Progenitor cell of endocrine pancreas (in vitro differentiated cells): ENCODE data around the gene CXorf58. TPM values are rescaled to one million over a fixed set of nuclear protein-coding genes. Genes with fewer than 3 reads are reported as not detected.
"Not testable (repeated sequence)": the region's sequence is repeated elsewhere in the genome, so short reads cannot be mapped to it uniquely, and the experiment has no call there.

ENCODE experiments used
- DNase-seq: peaks from one replicate; pipeline ENCODE4 v3.0.0; 2021; ENCODE audit warnings: low spot score; ENCODE audit not compliant: unreplicated experiment
- H3K27ac Mint-ChIP-seq: 2 replicates; pipeline ENCODE4 v1.8.0; 2021; ENCODE audit warnings: mild to moderate bottlenecking, moderate library complexity, mixed read lengths
- H3K27me3 Mint-ChIP-seq: 2 replicates; pipeline ENCODE4 v1.8.0; 2021; ENCODE audit warnings: mixed read lengths
- H3K36me3 Mint-ChIP-seq: 2 replicates; pipeline ENCODE4 v1.8.0; 2022; ENCODE audit warnings: mixed read lengths; ENCODE audit not compliant: insufficient read depth
- H3K4me1 Mint-ChIP-seq: 2 replicates; pipeline ENCODE4 v1.8.0; 2021; ENCODE audit warnings: low read depth, mixed read lengths
- H3K4me3 Mint-ChIP-seq: 2 replicates; pipeline ENCODE4 v1.8.0; 2021; ENCODE audit warnings: low read depth, mild to moderate bottlenecking, moderate library complexity, mixed read lengths
- H3K9me3 Mint-ChIP-seq: 2 replicates; pipeline ENCODE4 v1.8.0; 2021; ENCODE audit warnings: low read depth, mixed read lengths
- total RNA-seq: library from RNA; stranded (reverse); gene quantifications from 2 replicates; pipeline ENCODE4 v1.2.1, GENCODE V29; 2021
- TF ChIP-seq, protein P1 (sequence below): fragments of 200-600 bp; sonication (generic); IDR thresholded peaks from one replicate; pipeline ENCODE4 v1.5.0; 2021; ENCODE audit warnings: antibody characterized with exemption, mild to moderate bottlenecking; ENCODE audit not compliant: unreplicated experiment

Gene CXorf58
- total RNA-seq, 1 donor from 2014 or later, result 0.22 TPM

DNA sequence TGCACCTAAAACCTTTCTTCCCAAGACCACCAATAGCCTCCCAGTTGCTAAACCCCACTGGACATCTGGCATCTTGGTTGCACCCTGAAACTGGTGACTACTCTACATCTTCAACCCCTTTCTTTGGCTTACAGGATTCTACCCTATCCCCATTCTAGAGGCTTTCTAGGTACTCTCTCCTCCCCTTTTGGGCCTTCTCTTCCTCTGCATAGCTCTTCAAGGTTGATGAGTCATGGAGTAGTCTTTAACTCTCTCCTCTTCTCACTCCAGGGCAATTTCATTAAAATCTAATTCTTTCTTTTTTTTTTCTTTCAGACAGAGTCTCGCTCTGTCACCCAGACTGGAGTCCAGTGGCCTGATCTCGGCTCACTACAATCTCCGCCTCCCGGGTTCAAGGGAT is 16.9 kb upstream of the CXorf58 start:
- peaks cover 12% of the 10 kb centered on the region for H3K36me3 Mint-ChIP-seq
- no peak overlapping the region for H3K27ac Mint-ChIP-seq
- H3K4me1 Mint-ChIP-seq, result peaks cover 9% of the 10 kb centered on the region
- no peak for DNase-seq
- no peaks in the 10 kb centered on the region for H3K9me3 Mint-ChIP-seq
- H3K4me3 Mint-ChIP-seq, result no peak overlapping the region
- no peaks in the 10 kb centered on the region for H3K27me3 Mint-ChIP-seq
- TF ChIP-seq, protein P1, sequence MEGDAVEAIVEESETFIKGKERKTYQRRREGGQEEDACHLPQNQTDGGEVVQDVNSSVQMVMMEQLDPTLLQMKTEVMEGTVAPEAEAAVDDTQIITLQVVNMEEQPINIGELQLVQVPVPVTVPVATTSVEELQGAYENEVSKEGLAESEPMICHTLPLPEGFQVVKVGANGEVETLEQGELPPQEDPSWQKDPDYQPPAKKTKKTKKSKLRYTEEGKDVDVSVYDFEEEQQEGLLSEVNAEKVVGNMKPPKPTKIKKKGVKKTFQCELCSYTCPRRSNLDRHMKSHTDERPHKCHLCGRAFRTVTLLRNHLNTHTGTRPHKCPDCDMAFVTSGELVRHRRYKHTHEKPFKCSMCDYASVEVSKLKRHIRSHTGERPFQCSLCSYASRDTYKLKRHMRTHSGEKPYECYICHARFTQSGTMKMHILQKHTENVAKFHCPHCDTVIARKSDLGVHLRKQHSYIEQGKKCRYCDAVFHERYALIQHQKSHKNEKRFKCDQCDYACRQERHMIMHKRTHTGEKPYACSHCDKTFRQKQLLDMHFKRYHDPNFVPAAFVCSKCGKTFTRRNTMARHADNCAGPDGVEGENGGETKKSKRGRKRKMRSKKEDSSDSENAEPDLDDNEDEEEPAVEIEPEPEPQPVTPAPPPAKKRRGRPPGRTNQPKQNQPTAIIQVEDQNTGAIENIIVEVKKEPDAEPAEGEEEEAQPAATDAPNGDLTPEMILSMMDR, result no peak

DNA sequence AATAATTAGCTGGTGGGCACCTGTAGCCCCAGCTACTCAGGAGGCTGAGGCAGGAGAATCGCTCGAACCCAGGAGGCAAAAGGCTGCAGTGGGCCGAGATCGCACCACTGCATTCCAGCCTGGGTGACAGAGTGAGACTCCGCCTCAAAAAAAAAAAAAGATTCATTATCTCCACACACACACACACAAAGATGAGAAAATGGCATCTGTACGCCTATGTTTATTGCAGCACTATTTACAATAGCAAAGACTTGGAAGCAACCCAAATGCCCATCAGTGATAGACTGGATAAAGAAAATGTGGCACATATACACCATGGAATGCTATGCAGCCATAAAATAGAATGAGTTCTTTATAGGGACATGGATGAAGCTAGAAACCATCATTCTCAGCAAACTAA is 12.8 kb upstream of the CXorf58 start:
- Mint-ChIP-seq H3K27ac (peak overlapping the region; percentile 77), H3K36me3 (peaks cover 14% of the 10 kb centered on the region), H3K4me1 (peaks cover 14% of the 10 kb centered on the region)
- not testable (repeated sequence) for H3K9me3 Mint-ChIP-seq, H3K27me3 Mint-ChIP-seq, H3K4me3 Mint-ChIP-seq, DNase-seq

DNA sequence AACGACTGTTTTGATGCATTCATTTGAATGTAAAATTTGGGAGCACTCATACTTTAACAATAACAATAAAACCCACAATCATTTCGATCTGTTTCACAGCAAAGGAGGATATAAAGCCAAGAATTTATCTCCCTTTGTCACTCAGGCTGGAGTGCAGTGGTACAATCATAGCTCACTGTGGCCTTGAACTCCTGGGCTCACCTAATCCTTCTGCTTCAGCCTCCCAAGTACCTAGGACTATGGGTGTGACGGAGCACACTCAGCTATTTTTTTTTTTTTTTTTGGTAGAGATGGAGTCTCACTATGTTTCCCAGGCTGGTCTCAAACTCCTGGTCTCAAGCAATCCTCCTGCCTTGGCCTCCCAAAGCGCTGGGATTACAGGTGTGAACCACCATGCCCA is 11.3 kb upstream of the CXorf58 start:
- Mint-ChIP-seq H3K4me1 (peaks cover 17% of the 10 kb centered on the region), H3K36me3 (peaks cover 11% of the 10 kb centered on the region)
- H3K4me3 Mint-ChIP-seq, H3K27me3 Mint-ChIP-seq, H3K9me3 Mint-ChIP-seq, H3K27ac Mint-ChIP-seq, DNase-seq: not testable (repeated sequence)

DNA sequence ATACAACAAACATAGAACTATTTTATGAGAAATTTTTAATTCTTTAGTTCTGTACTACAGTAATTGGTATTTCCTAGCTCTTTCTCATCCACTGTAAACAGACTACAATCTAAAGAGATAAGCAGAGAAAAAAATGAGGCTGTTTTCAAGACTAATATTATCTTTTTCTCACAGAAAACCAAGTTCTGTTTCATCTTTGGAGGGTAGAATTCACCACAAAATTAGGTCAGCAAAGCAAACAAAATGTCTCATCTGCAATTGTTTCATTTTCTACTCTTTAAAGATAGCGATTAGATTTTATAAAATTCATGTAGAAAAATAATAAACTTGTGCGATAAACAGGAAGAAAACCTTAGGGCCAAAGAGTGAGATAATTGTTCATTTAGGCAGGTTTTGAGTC is 10.8 kb upstream of the CXorf58 start:
- Mint-ChIP-seq H3K27me3 (no peaks in the 10 kb centered on the region), H3K9me3 (no peaks in the 10 kb centered on the region), H3K4me3 (no peak overlapping the region), H3K27ac (peak overlapping the region; percentile 64), H3K4me1 (peaks cover 17% of the 10 kb centered on the region), H3K36me3 (peaks cover 11% of the 10 kb centered on the region)
- DNase-seq, result no peak
- TF ChIP-seq, protein P1, result no peak

DNA sequence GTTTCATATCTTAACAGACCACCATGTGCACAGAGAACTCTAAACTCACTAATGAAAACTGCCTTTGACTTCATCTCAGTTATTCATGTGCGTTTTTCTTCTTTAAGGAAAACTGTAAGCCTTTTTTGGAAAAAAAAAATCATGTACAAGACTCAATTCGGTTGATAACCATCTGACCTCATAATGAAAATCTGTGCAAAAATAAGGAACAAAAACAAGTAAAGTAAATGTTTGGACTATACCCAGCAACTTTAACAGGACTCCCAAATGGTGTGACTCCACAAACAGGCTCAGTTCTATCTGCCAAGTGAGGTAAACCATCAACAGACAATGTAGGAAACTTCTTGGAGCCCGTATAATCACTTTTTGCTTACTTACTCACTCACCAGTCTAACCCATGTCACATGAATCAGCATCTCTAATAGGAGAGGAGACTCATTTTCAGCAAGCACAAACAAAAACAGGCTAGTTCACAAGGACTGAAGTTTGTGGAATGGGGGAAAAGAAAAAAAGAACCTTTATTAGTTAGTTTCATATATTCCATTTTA is 9.3 kb upstream of the CXorf58 start:
- H3K27ac Mint-ChIP-seq, result peak overlapping the region; percentile 94
- no peaks in the 10 kb centered on the region for H3K27me3 Mint-ChIP-seq
- H3K4me3 Mint-ChIP-seq, result no peak overlapping the region
- peaks cover 17% of the 10 kb centered on the region for H3K4me1 Mint-ChIP-seq
- peaks cover 9% of the 10 kb centered on the region for H3K36me3 Mint-ChIP-seq
- TF ChIP-seq, protein P1, result no peak
- DNase-seq, result no peak
- H3K9me3 Mint-ChIP-seq, result no peaks in the 10 kb centered on the region

DNA sequence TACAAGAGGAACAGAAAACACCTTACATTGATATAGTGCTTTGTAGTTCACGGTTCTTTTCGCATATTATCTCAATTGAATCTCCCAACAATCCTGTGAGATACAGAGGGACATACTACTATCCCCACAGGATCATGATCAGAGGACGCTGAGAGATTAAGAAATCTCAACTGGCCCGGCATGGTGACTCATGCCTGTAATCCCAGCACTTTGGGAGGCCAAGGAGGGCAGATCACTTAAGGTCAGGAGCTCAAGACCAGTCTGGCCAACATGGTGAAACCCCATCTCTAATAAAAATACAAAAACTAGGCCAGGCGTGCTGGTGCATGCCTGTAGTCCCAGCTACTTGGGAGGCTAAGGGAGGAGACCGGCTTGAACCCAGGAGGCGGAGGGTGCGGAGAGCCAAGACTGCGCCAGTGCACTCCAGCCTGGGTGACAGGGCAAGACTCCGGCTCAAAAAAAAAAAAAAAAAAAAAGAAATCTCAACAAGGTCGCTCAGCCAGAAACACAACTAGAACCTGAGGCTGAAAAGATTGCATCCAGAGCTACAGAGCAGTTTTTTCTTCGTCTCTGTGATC is 7.5 kb upstream of the CXorf58 start:
- peaks cover 18% of the 10 kb centered on the region for H3K4me1 Mint-ChIP-seq
- TF ChIP-seq, protein P1, result no peak
- H3K36me3 Mint-ChIP-seq, result peaks cover 8% of the 10 kb centered on the region
- no peak overlapping the region for H3K4me3 Mint-ChIP-seq
- no peak for DNase-seq
- no peaks in the 10 kb centered on the region for H3K27me3 Mint-ChIP-seq
- peak overlapping the region; percentile 31 for H3K27ac Mint-ChIP-seq
- H3K9me3 Mint-ChIP-seq, result no peaks in the 10 kb centered on the region
